Muscle of back (tissue), 13 donors: ENCODE results near the gene METTL6. TPM values are rescaled to one million over a fixed set of nuclear protein-coding genes. Genes with fewer than 3 reads are reported as not detected.
"Not testable (repeated sequence)": the region's sequence is repeated elsewhere in the genome, so short reads cannot be mapped to it uniquely, and the experiment has no call there.

ENCODE experiments used
- DNase-seq, 3 donors: peaks; one replicate each; pipeline versions ENCODE4 v3.0.0 to v3.0.0-alpha.2; 2013
- long read RNA-seq, 9 donors: transcript quantifications; one replicate each; lab custom pipeline, GENCODE V29; 2026
- polyA plus RNA-seq, 10 donors: library from polyadenylated mRNA; unstranded; fragments of 120-200 nt; gene quantifications; one replicate each; pipeline ENCODE4 v1.2.1, GENCODE V29; 2013; ENCODE audit not compliant: insufficient read length in 10 of 10

The METTL6 gene
- polyA plus RNA-seq = 10 to 100 TPM; 13.6 to 22.1 (median 16.6) TPM
- long read RNA-seq, donor 1, partial matches to known transcripts = 0 of 1 reads
- long read RNA-seq, donor 1, other reads (novel, unspliced or antisense) = 0 of 1 reads
- long read RNA-seq, donor 2, full-length matches to known transcripts = 4 of 4 reads
- long read RNA-seq, donor 2, partial matches to known transcripts = 0 of 4 reads
- long read RNA-seq, donor 2, other reads (novel, unspliced or antisense) = 0 of 4 reads
- long read RNA-seq, donor 3 = 0 reads
- long read RNA-seq, donor 4 = 0 reads
- long read RNA-seq, donor 5, partial matches to known transcripts = 0 of 3 reads
- long read RNA-seq, donor 5, other reads (novel, unspliced or antisense) = 0 of 3 reads
- long read RNA-seq, donor 6, partial matches to known transcripts = 0 of 3 reads
- long read RNA-seq, donor 6, other reads (novel, unspliced or antisense) = 0 of 3 reads
- long read RNA-seq, donor 7, partial matches to known transcripts = 0 of 1 reads
- long read RNA-seq, donor 7, other reads (novel, unspliced or antisense) = 0 of 1 reads
- long read RNA-seq, donor 8 = 0 reads
- long read RNA-seq, donor 9 = 0 reads

GRCh38 chr3:15427182-15427880, at the start of gene METTL6, which contains the start of gene EAF1:
TSS of gene METTL6 (minus strand) at chr3:15427544. CDS start at chr3:15426511, 1,033 bp downstream.
TSS of gene EAF1 (plus strand) at chr3:15427598. CDS start at chr3:15427780, 182 bp downstream.
- DNase-seq = peak; percentile 78 to 94 (median 88)

- peak; percentile 33 to 64 (median 48) for DNase-seq
These were observed 49.0 kb upstream of the METTL6 start for GRCh38 chr3:15476378-15476777.

GRCh38 chr3:15475161-15475560, 47.8 kb upstream of the METTL6 start:
- no peak for DNase-seq

GRCh38 chr3:15471861-15472260, 44.5 kb upstream of the METTL6 start:
- no peak for DNase-seq

- DNase-seq = no peak
These were observed 43.5 kb upstream of the METTL6 start for GRCh38 chr3:15470849-15471248.

GRCh38 chr3:15470261-15470660, 42.9 kb upstream of the METTL6 start:
- DNase-seq = no peak

- peak; percentile 27 to 64 (median 32) for DNase-seq
These were observed 40.2 kb upstream of the METTL6 start for GRCh38 chr3:15467227-15468181.

- no peak for DNase-seq
These were observed 38.7 kb upstream of the METTL6 start for GRCh38 chr3:15465876-15466585.

- DNase-seq = no peak
These were observed 35.1 kb upstream of the METTL6 start for GRCh38 chr3:15462451-15462850.

GRCh38 chr3:15460891-15461531, 33.7 kb upstream of the METTL6 start:
- no peak for DNase-seq

GRCh38 chr3:15458212-15458780, 31.0 kb upstream of the METTL6 start:
- no peak for DNase-seq

GRCh38 chr3:15456915-15457314, 29.6 kb upstream of the METTL6 start:
- not testable (repeated sequence) for DNase-seq

- DNase-seq = no peak
These were observed 29.0 kb upstream of the METTL6 start for GRCh38 chr3:15456321-15456720.

GRCh38 chr3:15455756-15456155, 28.4 kb upstream of the METTL6 start:
- DNase-seq = no peak

GRCh38 chr3:15454965-15455364, 27.6 kb upstream of the METTL6 start:
- no peak for DNase-seq

- no peak for DNase-seq
These were observed 26.8 kb upstream of the METTL6 start for GRCh38 chr3:15453991-15454625.

GRCh38 chr3:15453501-15453900, 26.2 kb upstream of the METTL6 start:
- DNase-seq = no peak

GRCh38 chr3:15452961-15453360, 25.6 kb upstream of the METTL6 start:
- DNase-seq = no peak

GRCh38 chr3:15452156-15452555, 24.8 kb upstream of the METTL6 start:
- no peak for DNase-seq
